Measurements from ENCODE around the gene TC2N. TPM values are rescaled to one million over a fixed set of nuclear protein-coding genes. Genes with fewer than 3 reads are reported as not detected.

The TC2N gene
- polyA plus RNA-seq, 3 donors: 0.24 to 0.55 TPM; not detected in 1

GRCh38 chr14:91879196-91879595, 11.9 kb upstream of the TC2N start:
- intact Hi-C loops (cut with micrococcal nuclease): no loop called here
- Histone ChIP-seq H3K9me3 (replicated peaks in 1 of 2; ENCODE audit: control insufficient read depth in 1 of 2, insufficient read depth in 1 of 2, low read length in 2 of 2) (no peaks in the 10 kb centered on the region), H3K36me3 (replicated peaks in 1 of 2; ENCODE audit: control insufficient read depth in 1 of 2, insufficient read depth in 2 of 2, low read length in 2 of 2) (no peaks in the 10 kb centered on the region), H3K4me3 (replicated peaks in 1 of 3; ENCODE audit: low read depth in 2 of 3, low read length in 3 of 3) (no peak overlapping the region), H2AFZ (ENCODE audit: insufficient read depth, low read depth, low read length, poor library complexity, severe bottlenecking) (no peak overlapping the region), H3K79me2 (ENCODE audit: insufficient read depth, low read length) (no peaks in the 10 kb centered on the region), H3K27me3 (ENCODE audit: control insufficient read depth in 2 of 2, insufficient read depth in 2 of 2, low read length in 2 of 2) (no peaks in the 10 kb centered on the region), H3K4me2 (replicated peaks; ENCODE audit: extremely low read depth, low read length, poor library complexity, severe bottlenecking) (no peak overlapping the region), H4K20me1 (ENCODE audit: insufficient read depth, low read length) (no peaks in the 10 kb centered on the region), H3K9ac (ENCODE audit: insufficient read depth, low read length, poor library complexity, severe bottlenecking) (no peak overlapping the region), H3K27ac (ENCODE audit: low read depth in 1 of 2, low read length in 2 of 2) (no peak overlapping the region), H3K4me1 (ENCODE audit: control insufficient read depth in 1 of 2, insufficient read depth in 2 of 2, low read length in 2 of 2) (no peaks in the 10 kb centered on the region)
- Mint-ChIP-seq H3K27ac (no peak overlapping the region), H3K4me1 (peaks cover 5% of the 10 kb centered on the region), H3K27me3 (ENCODE audit: low read depth in 3 of 3) (no peaks in the 10 kb centered on the region), H3K4me3 (no peak overlapping the region), H3K36me3 (no peaks in the 10 kb centered on the region), H3K9me3 (no peaks in the 10 kb centered on the region)
- DNase-seq: no peak
- WGBS (ENCODE audit: insufficient coverage): 79% methylated on average over 6 of the region's 6 CpGs
- no peak for TF ChIP-seq CTCF (IDR thresholded peaks at IDR 0.05)

- no peak overlapping the region for H3K4me3 Mint-ChIP-seq
- peaks cover 4 to 8% of the 10 kb centered on the region in 2 donors for H3K4me1 ChIP-seq (ENCODE audit: control insufficient read depth in 1 of 2, insufficient read depth in 2 of 2, low read length in 2 of 2)
Observed at GRCh38 chr14:91878274-91878673, 10.9 kb upstream of the TC2N start.

More at GRCh38 chr14:91878274-91878673, 10.9 kb upstream of the TC2N start:
- Histone ChIP-seq H3K9ac (ENCODE audit: insufficient read depth, low read length, poor library complexity, severe bottlenecking) (no peak overlapping the region), H4K20me1 (ENCODE audit: insufficient read depth, low read length) (no peaks in the 10 kb centered on the region), H3K27ac (ENCODE audit: low read depth in 1 of 2, low read length in 2 of 2) (no peak overlapping the region), H2AFZ (ENCODE audit: insufficient read depth, low read depth, low read length, poor library complexity, severe bottlenecking) (no peak overlapping the region), H3K4me3 (replicated peaks in 1 of 3; ENCODE audit: low read depth in 2 of 3, low read length in 3 of 3) (no peak overlapping the region), H3K79me2 (ENCODE audit: insufficient read depth, low read length) (no peaks in the 10 kb centered on the region), H3K4me2 (replicated peaks; ENCODE audit: extremely low read depth, low read length, poor library complexity, severe bottlenecking) (no peak overlapping the region), H3K36me3 (replicated peaks in 1 of 2; ENCODE audit: control insufficient read depth in 1 of 2, insufficient read depth in 2 of 2, low read length in 2 of 2) (no peaks in the 10 kb centered on the region), H3K27me3 (ENCODE audit: control insufficient read depth in 2 of 2, insufficient read depth in 2 of 2, low read length in 2 of 2) (no peaks in the 10 kb centered on the region), H3K9me3 (replicated peaks in 1 of 2; ENCODE audit: control insufficient read depth in 1 of 2, insufficient read depth in 1 of 2, low read length in 2 of 2) (no peaks in the 10 kb centered on the region)
- peaks cover 14% of the 10 kb centered on the region for H3K4me1 Mint-ChIP-seq
- intact Hi-C loops (cut with micrococcal nuclease): no loop called here
- no peaks in the 10 kb centered on the region for H3K36me3 Mint-ChIP-seq
- H3K27me3 Mint-ChIP-seq (ENCODE audit: low read depth in 3 of 3): peaks cover 0 to 3% (median 0%) of the 10 kb centered on the region in 3 donors
- H3K9me3 Mint-ChIP-seq: no peaks in the 10 kb centered on the region
- no peak overlapping the region for H3K27ac Mint-ChIP-seq
- no peak for DNase-seq
- WGBS (ENCODE audit: insufficient coverage): 96% methylated on average over 2 of the region's 5 CpGs
- TF ChIP-seq CTCF (IDR thresholded peaks at IDR 0.05): no peak
